Measurements from ENCODE around the gene PDE11A. TPM values are rescaled to one million over a fixed set of nuclear protein-coding genes. Genes with fewer than 3 reads are reported as not detected.
"Not testable (repeated sequence)": the region's sequence is repeated elsewhere in the genome, so short reads cannot be mapped to it uniquely, and the experiment has no call there.

The PDE11A gene
- total RNA-seq, result 1.00 TPM
- long read RNA-seq, result 0 reads

GRCh38 chr2:178072383-178073301 is at the start of gene PDE11A:
Gene PDE11A (minus strand): TSS chr2:178072777. CDS start chr2:178072437, 340 bp downstream.
- peak; percentile 93 for DNase-seq (ENCODE audit: low spot score)

- DNase-seq (ENCODE audit: low spot score), result no peak
Measured at GRCh38 chr2:178119179-178119922, 46.8 kb upstream of the PDE11A start.

- no peak for DNase-seq (ENCODE audit: low spot score)
Measured at GRCh38 chr2:178117725-178118124, 45.1 kb upstream of the PDE11A start.

GRCh38 chr2:178115271-178115670 is 42.7 kb upstream of the PDE11A start:
- DNase-seq (ENCODE audit: low spot score), result no peak

GRCh38 chr2:178114462-178114861 is 41.9 kb upstream of the PDE11A start:
- DNase-seq (ENCODE audit: low spot score), result no peak

- DNase-seq (ENCODE audit: low spot score), result peak; percentile 97
Measured at GRCh38 chr2:178112202-178113152, 39.9 kb upstream of the PDE11A start, which contains the start of gene RBM45. Gene RBM45 (plus strand): TSS chr2:178112437. CDS start chr2:178112547, 110 bp downstream.

GRCh38 chr2:178111743-178112142 is 39.2 kb upstream of the PDE11A start:
- DNase-seq (ENCODE audit: low spot score), result no peak

- no peak for DNase-seq (ENCODE audit: low spot score)
Measured at GRCh38 chr2:178110681-178111080, 38.1 kb upstream of the PDE11A start.

- DNase-seq (ENCODE audit: low spot score), result no peak
Measured at GRCh38 chr2:178109813-178110212, 37.2 kb upstream of the PDE11A start.

- DNase-seq (ENCODE audit: low spot score), result no peak
Measured at GRCh38 chr2:178108176-178108575, 35.6 kb upstream of the PDE11A start.

GRCh38 chr2:178106053-178106452 is 33.5 kb upstream of the PDE11A start:
- DNase-seq (ENCODE audit: low spot score), result no peak

- DNase-seq (ENCODE audit: low spot score), result no peak
Measured at GRCh38 chr2:178105566-178105965, 33.0 kb upstream of the PDE11A start.

- no peak for DNase-seq (ENCODE audit: low spot score)
Measured at GRCh38 chr2:178101321-178102079, 28.9 kb upstream of the PDE11A start.

GRCh38 chr2:178093471-178093870 is 20.9 kb upstream of the PDE11A start:
- no peak for DNase-seq (ENCODE audit: low spot score)

- no peak for DNase-seq (ENCODE audit: low spot score)
Measured at GRCh38 chr2:178088774-178089270, 16.2 kb upstream of the PDE11A start.

GRCh38 chr2:178084273-178084672 is 11.7 kb upstream of the PDE11A start:
- DNase-seq (ENCODE audit: low spot score), result no peak

GRCh38 chr2:178082408-178083045 is 9.9 kb upstream of the PDE11A start:
- no peak for DNase-seq (ENCODE audit: low spot score)

GRCh38 chr2:178079279-178079678 is 6.7 kb upstream of the PDE11A start:
- not testable (repeated sequence) for DNase-seq (ENCODE audit: low spot score)

- DNase-seq (ENCODE audit: low spot score), result no peak
Measured at GRCh38 chr2:178076130-178076529, 3.6 kb upstream of the PDE11A start.

GRCh38 chr2:178075006-178075326 is 2.4 kb upstream of the PDE11A start:
- no peak for DNase-seq (ENCODE audit: low spot score)

Measured in mesenteric fat pad (tissue), 1 donor.